Measurements from ENCODE around the gene KNDC1. TPM values are rescaled to one million over a fixed set of nuclear protein-coding genes. Genes with fewer than 3 reads are reported as not detected.

The KNDC1 gene
- total RNA-seq, 4 donors from 2014 or later: 0.19 to 0.59 (median 0.39) TPM

- H3K4me3 ChIP-seq (ENCODE audit: low read depth, poor library complexity, severe bottlenecking): no peak overlapping the region
- TF ChIP-seq, protein P1, sequence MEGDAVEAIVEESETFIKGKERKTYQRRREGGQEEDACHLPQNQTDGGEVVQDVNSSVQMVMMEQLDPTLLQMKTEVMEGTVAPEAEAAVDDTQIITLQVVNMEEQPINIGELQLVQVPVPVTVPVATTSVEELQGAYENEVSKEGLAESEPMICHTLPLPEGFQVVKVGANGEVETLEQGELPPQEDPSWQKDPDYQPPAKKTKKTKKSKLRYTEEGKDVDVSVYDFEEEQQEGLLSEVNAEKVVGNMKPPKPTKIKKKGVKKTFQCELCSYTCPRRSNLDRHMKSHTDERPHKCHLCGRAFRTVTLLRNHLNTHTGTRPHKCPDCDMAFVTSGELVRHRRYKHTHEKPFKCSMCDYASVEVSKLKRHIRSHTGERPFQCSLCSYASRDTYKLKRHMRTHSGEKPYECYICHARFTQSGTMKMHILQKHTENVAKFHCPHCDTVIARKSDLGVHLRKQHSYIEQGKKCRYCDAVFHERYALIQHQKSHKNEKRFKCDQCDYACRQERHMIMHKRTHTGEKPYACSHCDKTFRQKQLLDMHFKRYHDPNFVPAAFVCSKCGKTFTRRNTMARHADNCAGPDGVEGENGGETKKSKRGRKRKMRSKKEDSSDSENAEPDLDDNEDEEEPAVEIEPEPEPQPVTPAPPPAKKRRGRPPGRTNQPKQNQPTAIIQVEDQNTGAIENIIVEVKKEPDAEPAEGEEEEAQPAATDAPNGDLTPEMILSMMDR (IDR thresholded peaks at IDR 0.05): no peak
- no peak for TF ChIP-seq POLR2A (IDR thresholded peaks at IDR 0.05)
- no peak for DNase-seq (ENCODE audit: low spot score in 2 of 2)
- 56 to 63% methylated on average over 12 of the region's 12 CpGs for WGBS, 2 donors
- intact Hi-C loops (cut with DNase I; ENCODE audit: low total_unique reads): no loop called here
These were observed 1.6 kb upstream of the KNDC1 start for GRCh38 chr10:133158437-133158755.

DNA sequence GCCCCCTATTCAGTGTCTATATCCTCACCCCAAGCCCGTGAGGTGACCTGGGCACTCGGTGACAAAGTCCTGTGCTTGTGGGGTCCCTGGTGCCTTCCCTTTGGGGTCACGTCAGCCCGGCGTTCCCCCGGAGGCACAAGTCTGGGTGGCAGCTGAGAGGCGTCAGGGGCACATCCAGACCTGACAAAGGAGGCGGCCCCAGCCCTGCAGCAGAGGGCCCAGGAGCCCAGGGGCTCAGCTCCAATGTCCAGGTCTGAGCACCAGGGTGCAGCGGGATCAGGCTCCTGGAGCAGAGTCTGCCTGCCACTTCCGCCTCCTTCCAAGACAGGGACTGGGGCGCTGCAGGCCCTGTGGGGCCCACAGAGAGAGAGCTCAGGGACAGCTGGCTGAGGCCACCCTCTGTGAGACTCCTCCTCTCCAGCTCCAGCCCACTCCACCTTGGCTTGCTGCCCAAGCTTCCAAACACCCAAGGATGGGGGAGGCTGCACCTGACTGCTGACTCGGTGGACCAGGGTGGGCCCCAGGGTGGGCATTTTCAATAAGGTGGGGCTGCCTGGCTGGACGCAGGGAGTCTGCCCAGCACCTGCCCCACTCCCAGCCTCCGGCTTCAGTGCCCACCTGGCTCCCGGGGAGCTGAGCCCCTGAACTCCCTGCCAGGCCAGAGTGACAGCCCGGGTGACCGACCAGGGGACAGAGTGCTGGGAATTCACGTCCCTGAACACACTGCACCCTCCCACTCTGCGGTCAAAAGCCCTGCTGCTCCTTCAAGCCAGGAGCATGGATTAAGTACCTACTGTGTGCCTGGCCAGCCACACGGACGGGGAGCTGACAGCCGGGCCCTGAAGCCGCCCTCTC, 1.0 kb upstream of the KNDC1 start:
- H3K4me3 ChIP-seq (ENCODE audit: low read depth, poor library complexity, severe bottlenecking): no peak overlapping the region
- WGBS, 2 donors: 34 to 44% methylated on average over 21 to 23 of the region's 23 CpGs

GRCh38 chr10:133159611-133159949, 439 bp upstream of the KNDC1 start:
- peak in 1 of 2 donors; percentile 78 for DNase-seq (ENCODE audit: low spot score in 2 of 2)
- WGBS, 2 donors: 5 to 13% methylated on average over 10 to 14 of the region's 18 CpGs

More for the DNA sequence above, 1.0 kb upstream of the KNDC1 start:
- peak in 1 of 2 donors; percentile 83 for DNase-seq (ENCODE audit: low spot score in 2 of 2)
- intact Hi-C loops (cut with DNase I; ENCODE audit: low total_unique reads): no loop called here
- TF ChIP-seq, protein P1 (IDR thresholded peaks at IDR 0.05): no peak
- TF ChIP-seq POLR2A (IDR thresholded peaks at IDR 0.05): no peak

DNA sequence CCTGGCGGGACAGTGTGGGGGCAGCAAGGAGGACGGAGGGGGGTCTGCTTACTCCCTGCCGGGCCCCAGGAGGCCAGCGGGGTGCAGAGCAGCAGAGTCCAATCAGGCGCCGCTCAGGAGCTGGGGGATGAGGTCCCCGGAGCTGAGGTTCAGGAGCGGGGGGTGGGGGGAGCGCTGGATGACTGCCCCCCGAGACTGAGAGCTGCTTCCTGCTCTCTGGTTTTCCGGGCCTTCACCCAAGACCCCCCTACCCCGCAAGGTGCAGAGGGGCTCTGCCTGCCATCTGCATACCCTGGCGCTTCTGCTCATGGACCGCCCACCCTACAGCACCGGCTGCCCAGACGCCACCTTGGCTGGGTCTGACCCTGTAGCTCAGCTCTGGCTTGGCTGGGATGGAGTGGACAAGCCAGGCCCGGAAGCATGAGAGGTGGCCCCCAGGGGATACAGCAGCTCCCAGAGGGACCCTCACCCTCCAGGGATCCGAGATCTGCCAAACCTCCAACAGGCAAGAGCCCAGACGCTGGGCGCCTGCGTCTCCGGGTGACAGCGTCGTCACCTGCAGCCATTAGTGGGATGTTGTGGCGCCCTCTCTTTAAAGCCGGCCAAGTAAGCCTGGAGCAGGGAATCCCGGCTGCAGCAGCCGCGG, 930 bp downstream of the KNDC1 start:
- intact Hi-C loops (cut with DNase I; ENCODE audit: low total_unique reads): no loop called here
- 4 to 9% methylated on average over 20 to 27 of the region's 29 CpGs for WGBS, 2 donors
- TF ChIP-seq, protein P1 (IDR thresholded peaks at IDR 0.05): no peak
- TF ChIP-seq POLR2A (IDR thresholded peaks at IDR 0.05): no peak
- peak in 1 of 2 donors; percentile 53 for DNase-seq (ENCODE audit: low spot score in 2 of 2)
- no peak overlapping the region for H3K4me3 ChIP-seq (ENCODE audit: low read depth, poor library complexity, severe bottlenecking)

More at GRCh38 chr10:133159611-133159949, 439 bp upstream of the KNDC1 start:
- TF ChIP-seq, protein P1 (IDR thresholded peaks at IDR 0.05): no peak
- no peak for TF ChIP-seq POLR2A (IDR thresholded peaks at IDR 0.05)
- intact Hi-C loops (cut with DNase I; ENCODE audit: low total_unique reads): no loop called here
- no peak overlapping the region for H3K4me3 ChIP-seq (ENCODE audit: low read depth, poor library complexity, severe bottlenecking)

DNA sequence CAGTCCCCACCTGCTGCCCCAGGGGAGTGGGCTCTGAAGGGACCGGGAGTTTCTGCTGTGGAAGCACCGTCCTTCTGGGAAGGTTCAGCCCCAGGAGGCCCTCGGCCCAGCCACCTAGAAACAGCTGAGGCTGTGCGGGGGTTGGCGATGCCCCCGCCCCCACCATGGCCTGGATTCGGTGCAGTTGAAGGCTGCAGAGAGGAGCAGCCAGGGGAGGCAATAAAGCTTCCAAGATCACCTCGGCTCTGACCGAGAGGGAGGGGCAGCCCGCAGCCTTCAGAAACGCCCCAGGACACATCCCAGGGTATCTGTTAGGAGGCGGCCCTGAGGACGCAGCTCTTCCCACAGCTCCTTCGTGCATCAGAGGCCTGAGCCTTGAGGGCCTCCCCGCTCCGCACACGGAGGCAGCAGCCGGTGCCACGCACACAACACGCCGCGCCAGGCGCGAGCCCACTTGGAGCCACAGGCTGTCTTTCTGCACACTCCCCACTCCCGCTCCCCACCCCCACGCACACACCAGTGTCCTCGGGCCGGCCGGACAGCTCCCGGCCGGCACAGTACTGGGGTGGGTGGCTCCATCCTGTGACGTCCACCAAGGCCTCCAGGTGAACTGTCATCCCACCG, 1.6 kb downstream of the KNDC1 start:
- intact Hi-C loops (cut with DNase I; ENCODE audit: low total_unique reads): no loop called here
- no peak overlapping the region for H3K4me3 ChIP-seq (ENCODE audit: low read depth, poor library complexity, severe bottlenecking)
- DNase-seq (ENCODE audit: low spot score in 2 of 2): no peak
- TF ChIP-seq, protein P1 (IDR thresholded peaks at IDR 0.05): no peak
- TF ChIP-seq POLR2A (IDR thresholded peaks at IDR 0.05): no peak
- WGBS, 2 donors: 59 to 80% methylated on average over 20 to 23 of the region's 33 CpGs
